ENCODE data around the gene SAP25. TPM values are rescaled to one million over a fixed set of nuclear protein-coding genes. Genes with fewer than 3 reads are reported as not detected.

Gene SAP25
- total and polyA plus RNA-seq, 12 donors = 0.36 to 2.3 (median 0.70) TPM; not detected in 5

GRCh38 chr7:100588438-100588837 is 14.7 kb upstream of the SAP25 start:
- no peaks in the 10 kb centered on the region for H3K9me3 ChIP-seq
- peak in 7 of 9 donors; percentile 25 to 48 (median 28) for TF ChIP-seq CTCF (IDR thresholded peaks at IDR 0.05)
- no peak overlapping the region for H3K27ac ChIP-seq
- WGBS, 2 donors = 79 to 87% methylated on average over 1 of the region's 1 CpG
- H3K4me1 ChIP-seq = peaks cover 5 to 51% (median 39%) of the 10 kb centered on the region in 9 donors
- intact Hi-C loops (cut with DNase I) = no loop called here
- DNase-seq (no peak), ATAC-seq (no peak)
- H3K4me3 ChIP-seq = no peak overlapping the region
- H3K36me3 ChIP-seq = no peaks in the 10 kb centered on the region
- H3K27me3 ChIP-seq = peaks cover 0 to 14% (median 0%) of the 10 kb centered on the region in 7 donors

- intact Hi-C loops (cut with DNase I) = loop anchor here in 3 of 10 donors (1.0 to 2.0 kb wide), 5 partner anchors 16 to 87 kb away; partner anchors contain the start of genes AGFG2 (in 1 of the 3), GNB2 (in 1 of the 3), MOSPD3 (in 1 of the 3) and PCOLCE (in 1 of the 3)
- H3K27ac ChIP-seq = peak within 1 kb of the TSS; percentile 90 to 98 (median 94)
- H3K4me3 ChIP-seq = peak within 1 kb of the TSS; percentile 80 to 100 (median 96)
- no peaks in the 10 kb centered on the region for H3K9me3 ChIP-seq
- DNase-seq = peak; percentile 100
- TF ChIP-seq CTCF (IDR thresholded peaks at IDR 0.05) = peak in 1 of 9 donors; percentile 10
- H3K27me3 ChIP-seq = peaks cover 0 to 14% (median 0%) of the 10 kb centered on the region in 7 donors
- H3K36me3 ChIP-seq = peaks cover 0 to 17% (median 12%) of the 10 kb centered on the region in 9 donors
- peak; percentile 91 to 97 (median 94) for ATAC-seq
- H3K4me1 ChIP-seq = peaks cover 9 to 67% (median 52%) of the 10 kb centered on the region in 9 donors
- 0 to 1% methylated on average over 51 to 53 of the region's 53 CpGs for WGBS, 2 donors
Observed at GRCh38 chr7:100586266-100587025, 12.7 kb upstream of the SAP25 start, which contains the start of gene FBXO24. Gene FBXO24, plus strand, starts transcription at chr7:100586328. Its CDS starts 298 bp downstream, at chr7:100586626.

GRCh38 chr7:100585511-100586265 is 12.0 kb upstream of the SAP25 start, which contains the start of gene LRCH4:
Gene LRCH4, minus strand, starts transcription at chr7:100586129. Its CDS starts 29 bp downstream, at chr7:100586100.
- Histone ChIP-seq H3K27me3 (peaks cover 0 to 14% (median 0%) of the 10 kb centered on the region in 7 donors), H3K4me1 (peaks cover 8 to 64% (median 48%) of the 10 kb centered on the region in 9 donors), H3K36me3 (peaks cover 0 to 25% (median 19%) of the 10 kb centered on the region in 9 donors), H3K9me3 (no peaks in the 10 kb centered on the region), H3K4me3 (peak within 1 kb of the TSS; percentile 80 to 100 (median 96)), H3K27ac (peak within 1 kb of the TSS; percentile 90 to 98 (median 94))
- TF ChIP-seq CTCF (IDR thresholded peaks at IDR 0.05) = no peak
- ATAC-seq = peak in 4 of 8 donors; percentile 5 to 60 (median 18)
- peak in 1 of 2 donors; percentile 65 for DNase-seq
- intact Hi-C loops (cut with DNase I) = loop anchor here in 3 of 10 donors (1.0 to 2.0 kb wide), 5 partner anchors 17 to 88 kb away; partner anchors contain the start of genes AGFG2 (in 1 of the 3), GNB2 (in 1 of the 3), MOSPD3 (in 1 of the 3) and PCOLCE (in 1 of the 3)
- 0 to 1% methylated on average over 59 to 61 of the region's 61 CpGs for WGBS, 2 donors
